ENCODE data around the gene CCDC183.

Gene CCDC183

DNA sequence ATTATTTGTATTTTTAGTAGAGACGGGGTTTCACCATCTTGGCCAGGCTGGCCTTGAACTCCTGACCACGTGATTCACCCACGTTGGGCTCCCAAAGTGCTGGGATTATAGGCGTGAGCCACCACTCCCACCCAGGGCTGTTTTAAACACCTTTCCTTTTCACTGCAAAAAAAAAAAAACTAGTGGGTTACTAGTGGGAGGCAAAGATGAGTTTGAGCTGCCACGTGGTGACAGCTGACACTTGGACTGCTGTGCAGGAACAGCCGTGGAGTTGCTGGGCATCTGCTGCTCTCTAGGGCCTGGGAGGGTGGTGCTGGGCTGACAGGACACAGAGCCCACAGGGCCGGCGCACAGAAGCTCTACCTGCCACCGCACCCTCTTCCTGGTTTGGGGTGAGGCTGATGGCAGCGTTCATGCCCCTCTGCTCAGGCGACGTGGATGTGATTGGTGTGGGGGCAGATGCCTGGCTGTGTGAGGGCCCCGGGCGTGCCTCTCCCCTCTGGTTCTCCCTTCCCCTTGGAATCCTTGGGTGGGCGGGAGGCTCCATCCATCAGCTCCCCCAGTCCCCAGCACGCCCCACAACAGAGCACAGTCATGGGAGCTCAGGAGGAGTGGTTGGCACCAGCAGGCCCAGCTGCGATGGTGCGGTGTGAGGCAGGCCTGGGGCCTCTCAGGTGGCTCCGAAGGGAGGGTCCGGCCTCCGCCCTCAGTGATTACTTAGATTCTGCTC, 28.5 kb downstream of the CCDC183 start:
- no peak overlapping the region for H3K9ac ChIP-seq (ENCODE audit: low read depth, low read length)
- peaks cover 39% of the 10 kb centered on the region for H3K36me3 ChIP-seq (ENCODE audit: control insufficient read depth, insufficient read depth, low read length)
- no peak overlapping the region for H3K4me3 ChIP-seq (ENCODE audit: low read depth, low read length)
- H3K27me3 ChIP-seq (ENCODE audit: control insufficient read depth, insufficient read depth, low read length) = no peaks in the 10 kb centered on the region
- no peaks in the 10 kb centered on the region for H3K9me3 ChIP-seq (ENCODE audit: control insufficient read depth, insufficient read depth, low read length)
- no peaks in the 10 kb centered on the region for H3K4me1 ChIP-seq (ENCODE audit: control insufficient read depth, insufficient read depth, low read length)

DNA sequence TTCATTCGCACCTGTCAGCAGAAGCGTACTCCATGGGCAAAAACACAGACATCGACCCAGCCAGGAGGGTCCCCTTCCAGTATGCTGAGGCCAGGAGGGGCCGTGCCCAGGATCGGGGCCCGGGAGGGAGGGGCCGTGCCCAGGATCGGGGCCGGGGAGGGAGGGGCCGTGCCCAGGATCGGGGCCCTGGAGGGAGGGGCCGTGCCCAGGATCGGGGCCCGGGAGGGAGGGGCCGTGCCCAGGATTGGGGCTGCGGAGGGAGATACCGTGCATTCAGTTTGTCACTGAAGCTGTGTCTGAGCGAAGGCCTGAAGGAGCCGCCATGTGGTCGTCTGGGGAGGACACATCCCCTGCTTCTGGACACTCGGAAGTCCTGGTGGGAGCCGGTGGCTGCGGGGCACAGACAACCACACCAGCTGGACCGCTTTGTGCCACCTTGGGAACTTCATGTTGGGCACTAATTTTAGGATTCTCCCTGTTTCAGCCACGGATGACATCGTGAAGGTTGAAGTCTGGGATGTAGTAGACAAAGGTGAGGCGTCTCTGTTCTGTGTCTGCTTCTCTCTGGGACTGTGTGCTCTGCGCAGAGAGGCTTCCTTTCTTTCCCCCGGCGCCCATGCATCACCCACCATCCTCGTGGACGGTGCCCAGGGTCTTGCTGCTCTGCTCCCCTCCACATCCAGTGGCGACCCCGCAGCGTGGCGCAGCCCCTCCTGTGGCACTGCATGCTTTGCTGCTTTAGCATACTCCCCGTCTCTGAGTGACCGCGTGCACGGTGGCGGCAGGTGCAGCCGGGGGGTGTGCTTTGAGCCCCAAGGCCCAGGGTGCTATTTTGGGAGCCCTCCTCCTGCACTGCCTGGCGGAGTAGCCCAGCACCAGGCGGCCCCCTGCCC, 29.4 kb downstream of the CCDC183 start:
- H3K9ac ChIP-seq (ENCODE audit: low read depth, low read length) = no peak overlapping the region
- peaks cover 48% of the 10 kb centered on the region for H3K36me3 ChIP-seq (ENCODE audit: control insufficient read depth, insufficient read depth, low read length)
- H3K9me3 ChIP-seq (ENCODE audit: control insufficient read depth, insufficient read depth, low read length) = no peaks in the 10 kb centered on the region
- no peak overlapping the region for H3K4me3 ChIP-seq (ENCODE audit: low read depth, low read length)
- H3K27me3 ChIP-seq (ENCODE audit: control insufficient read depth, insufficient read depth, low read length) = no peaks in the 10 kb centered on the region
- H3K4me1 ChIP-seq (ENCODE audit: control insufficient read depth, insufficient read depth, low read length) = no peaks in the 10 kb centered on the region

DNA sequence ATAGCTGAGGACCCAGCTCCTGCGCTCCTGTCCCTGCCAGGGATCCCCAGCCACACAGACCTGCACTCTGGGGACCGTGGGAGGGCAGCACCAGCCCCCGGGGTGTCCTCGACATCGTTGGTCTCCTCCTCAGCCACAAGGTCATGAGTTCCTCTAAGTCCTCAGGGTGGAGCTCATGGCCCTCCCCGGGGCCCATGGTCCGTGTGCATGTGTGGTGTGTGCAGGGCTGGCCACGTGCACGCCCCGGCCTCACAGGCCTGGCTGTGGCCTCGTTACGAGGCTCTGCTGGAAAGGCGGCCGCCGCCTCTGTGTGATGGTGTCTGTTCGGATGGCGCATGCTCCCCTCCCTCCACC, 30.0 kb downstream of the CCDC183 start:
- no peaks in the 10 kb centered on the region for H3K9me3 ChIP-seq (ENCODE audit: control insufficient read depth, insufficient read depth, low read length)
- H3K4me3 ChIP-seq (ENCODE audit: low read depth, low read length) = no peak overlapping the region
- H3K4me1 ChIP-seq (ENCODE audit: control insufficient read depth, insufficient read depth, low read length) = no peaks in the 10 kb centered on the region
- no peak overlapping the region for H3K9ac ChIP-seq (ENCODE audit: low read depth, low read length)
- H3K27me3 ChIP-seq (ENCODE audit: control insufficient read depth, insufficient read depth, low read length) = no peaks in the 10 kb centered on the region
- H3K36me3 ChIP-seq (ENCODE audit: control insufficient read depth, insufficient read depth, low read length) = peaks cover 53% of the 10 kb centered on the region

DNA sequence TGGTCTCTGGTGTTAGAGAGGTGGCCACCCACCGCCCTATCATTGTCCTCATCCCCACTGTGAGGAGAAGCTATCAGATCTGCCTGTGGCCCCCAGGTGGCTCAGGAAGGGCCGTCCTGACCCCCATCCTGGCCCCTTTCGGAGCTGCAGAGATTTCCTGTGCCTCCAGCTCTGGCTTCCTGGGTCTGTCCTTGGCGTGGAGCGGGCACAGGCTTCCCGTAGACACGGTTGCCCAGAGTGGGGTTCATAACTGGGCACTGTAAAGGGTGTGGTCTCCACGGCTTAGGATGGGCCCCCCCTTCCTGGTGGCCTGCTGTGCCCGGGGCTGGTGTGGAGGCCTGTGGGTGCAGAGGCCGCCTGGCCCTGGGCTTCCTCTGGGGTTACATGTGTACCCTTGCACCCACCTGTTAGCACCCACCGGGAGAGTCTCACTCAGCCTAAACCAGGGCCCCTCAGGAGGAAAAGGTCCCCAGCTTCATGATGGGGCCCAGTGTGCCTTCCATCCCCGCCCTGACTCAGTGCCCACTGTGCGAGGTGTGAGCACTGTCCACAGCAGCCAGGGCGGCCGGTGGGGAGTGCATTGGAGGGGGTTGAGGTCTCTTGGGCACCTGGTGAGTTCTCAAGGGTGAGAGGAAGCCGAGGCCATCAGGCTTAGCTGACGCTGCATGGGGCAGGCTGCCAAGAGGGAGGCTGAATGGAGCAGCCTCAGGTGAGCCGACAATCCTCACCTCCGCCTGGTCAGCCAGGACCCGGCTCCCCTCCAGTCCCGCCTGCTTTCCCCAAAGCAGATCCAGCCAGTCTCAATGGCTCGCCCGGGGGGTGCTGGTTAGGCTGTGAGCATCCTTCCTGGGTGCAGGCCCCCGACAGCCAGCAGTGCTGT, 30.8 kb downstream of the CCDC183 start:
- H3K9me3 ChIP-seq (ENCODE audit: control insufficient read depth, insufficient read depth, low read length) = no peaks in the 10 kb centered on the region
- no peaks in the 10 kb centered on the region for H3K4me1 ChIP-seq (ENCODE audit: control insufficient read depth, insufficient read depth, low read length)
- no peak overlapping the region for H3K9ac ChIP-seq (ENCODE audit: low read depth, low read length)
- no peaks in the 10 kb centered on the region for H3K27me3 ChIP-seq (ENCODE audit: control insufficient read depth, insufficient read depth, low read length)
- no peak overlapping the region for H3K4me3 ChIP-seq (ENCODE audit: low read depth, low read length)
- peaks cover 60% of the 10 kb centered on the region for H3K36me3 ChIP-seq (ENCODE audit: control insufficient read depth, insufficient read depth, low read length)

DNA sequence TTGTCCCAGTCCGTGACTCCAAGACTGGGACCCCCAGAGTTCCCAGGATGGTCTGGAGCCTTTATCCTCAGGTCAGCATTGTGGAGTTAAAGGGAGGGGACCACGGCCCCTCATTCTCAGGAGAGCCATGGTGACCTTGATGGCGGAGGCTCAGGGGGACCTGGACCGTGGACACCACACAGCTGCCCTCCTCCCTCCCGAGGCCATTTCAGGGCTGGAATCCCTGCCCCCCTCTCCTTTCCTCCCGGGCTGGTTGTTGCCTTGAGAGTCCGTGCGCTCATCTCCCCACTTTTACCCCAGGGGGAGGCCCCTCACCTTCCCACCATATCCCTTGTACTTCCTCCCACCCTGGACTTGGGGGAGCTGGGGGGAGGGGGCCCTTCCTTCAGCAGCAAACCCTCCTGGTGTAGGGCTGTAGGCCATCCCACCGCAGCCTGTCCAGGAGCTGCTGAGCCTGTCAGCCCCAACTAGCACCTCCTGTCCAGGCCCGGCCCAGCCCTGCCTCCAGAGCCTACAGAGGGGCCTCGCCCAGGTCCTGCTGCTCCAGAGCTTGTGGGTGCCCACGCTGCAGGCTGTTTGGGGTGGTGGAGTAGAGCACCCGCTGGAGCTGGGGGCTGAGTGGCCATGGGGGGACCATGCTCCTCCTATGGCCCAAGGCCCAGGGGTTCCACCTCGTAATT, 31.8 kb downstream of the CCDC183 start:
- H3K36me3 ChIP-seq (ENCODE audit: control insufficient read depth, insufficient read depth, low read length) = peaks cover 65% of the 10 kb centered on the region
- no peak overlapping the region for H3K9ac ChIP-seq (ENCODE audit: low read depth, low read length)

DNA sequence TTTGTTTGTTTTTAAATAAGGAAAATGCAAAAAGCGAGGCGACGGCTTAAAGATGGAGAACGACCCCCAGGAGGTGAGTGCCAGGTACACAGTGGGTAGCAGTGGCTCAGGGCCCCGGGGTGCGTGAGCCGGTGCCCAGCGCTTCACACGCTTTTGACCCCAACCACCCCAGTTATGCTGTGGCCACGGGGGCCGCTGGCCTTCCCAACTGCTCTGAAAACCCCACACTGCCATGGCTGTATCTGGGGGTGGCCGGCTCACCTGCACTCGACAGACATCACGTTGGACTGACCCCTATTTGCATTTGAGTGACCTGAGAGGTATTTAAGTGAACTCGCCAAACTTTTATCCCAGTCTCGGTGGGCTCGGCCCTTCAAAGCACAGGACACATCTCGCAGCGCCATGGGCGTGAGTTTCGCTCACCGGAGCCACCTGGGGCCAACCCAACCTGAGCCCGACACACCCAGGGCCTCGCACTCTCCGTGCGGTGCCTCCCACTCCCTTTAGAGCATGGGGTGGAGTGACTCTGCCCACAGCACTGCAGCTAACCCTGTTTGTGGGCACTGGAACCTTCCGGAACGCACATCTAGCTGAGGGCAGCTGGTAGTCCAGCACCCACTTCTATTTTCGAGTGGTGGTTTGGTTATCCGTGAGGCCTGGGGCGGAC, 32.5 kb downstream of the CCDC183 start:
- H3K4me3 ChIP-seq (ENCODE audit: low read depth, low read length) = no peak overlapping the region
- no peaks in the 10 kb centered on the region for H3K4me1 ChIP-seq (ENCODE audit: control insufficient read depth, insufficient read depth, low read length)
- peaks cover 61% of the 10 kb centered on the region for H3K36me3 ChIP-seq (ENCODE audit: control insufficient read depth, insufficient read depth, low read length)
- no peak overlapping the region for H3K9ac ChIP-seq (ENCODE audit: low read depth, low read length)
- no peaks in the 10 kb centered on the region for H3K27me3 ChIP-seq (ENCODE audit: control insufficient read depth, insufficient read depth, low read length)
- H3K9me3 ChIP-seq (ENCODE audit: control insufficient read depth, insufficient read depth, low read length) = no peaks in the 10 kb centered on the region

More for the DNA sequence above, 31.8 kb downstream of the CCDC183 start:
- Histone ChIP-seq H3K4me3 (ENCODE audit: low read depth, low read length) (no peak overlapping the region), H3K9me3 (ENCODE audit: control insufficient read depth, insufficient read depth, low read length) (no peaks in the 10 kb centered on the region), H3K4me1 (ENCODE audit: control insufficient read depth, insufficient read depth, low read length) (no peaks in the 10 kb centered on the region), H3K27me3 (ENCODE audit: control insufficient read depth, insufficient read depth, low read length) (no peaks in the 10 kb centered on the region)

DNA sequence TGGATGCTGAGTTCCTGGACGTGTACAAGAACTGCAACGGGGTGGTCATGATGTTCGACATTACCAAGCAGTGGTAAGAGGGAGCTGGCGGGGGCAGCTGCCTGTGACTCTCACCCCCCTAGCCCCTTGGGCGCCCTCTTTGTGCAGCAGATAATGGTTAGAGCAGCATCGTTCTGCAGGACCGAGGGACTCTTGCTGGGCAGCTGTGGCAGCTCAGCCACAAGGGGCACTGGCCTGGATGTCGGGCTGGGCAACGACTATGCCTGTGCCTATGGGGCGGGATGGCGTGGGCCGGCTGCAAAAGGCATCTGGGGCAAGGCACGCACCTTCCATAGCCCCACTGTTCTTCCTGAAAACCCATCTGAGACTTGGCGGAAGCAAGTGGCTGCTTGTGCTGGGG, 33.3 kb downstream of the CCDC183 start:
- Histone ChIP-seq H3K4me1 (ENCODE audit: control insufficient read depth, insufficient read depth, low read length) (no peaks in the 10 kb centered on the region), H3K4me3 (ENCODE audit: low read depth, low read length) (no peak overlapping the region), H3K36me3 (ENCODE audit: control insufficient read depth, insufficient read depth, low read length) (peaks cover 58% of the 10 kb centered on the region), H3K9ac (ENCODE audit: low read depth, low read length) (no peak overlapping the region), H3K9me3 (ENCODE audit: control insufficient read depth, insufficient read depth, low read length) (no peaks in the 10 kb centered on the region), H3K27me3 (ENCODE audit: control insufficient read depth, insufficient read depth, low read length) (no peaks in the 10 kb centered on the region)

DNA sequence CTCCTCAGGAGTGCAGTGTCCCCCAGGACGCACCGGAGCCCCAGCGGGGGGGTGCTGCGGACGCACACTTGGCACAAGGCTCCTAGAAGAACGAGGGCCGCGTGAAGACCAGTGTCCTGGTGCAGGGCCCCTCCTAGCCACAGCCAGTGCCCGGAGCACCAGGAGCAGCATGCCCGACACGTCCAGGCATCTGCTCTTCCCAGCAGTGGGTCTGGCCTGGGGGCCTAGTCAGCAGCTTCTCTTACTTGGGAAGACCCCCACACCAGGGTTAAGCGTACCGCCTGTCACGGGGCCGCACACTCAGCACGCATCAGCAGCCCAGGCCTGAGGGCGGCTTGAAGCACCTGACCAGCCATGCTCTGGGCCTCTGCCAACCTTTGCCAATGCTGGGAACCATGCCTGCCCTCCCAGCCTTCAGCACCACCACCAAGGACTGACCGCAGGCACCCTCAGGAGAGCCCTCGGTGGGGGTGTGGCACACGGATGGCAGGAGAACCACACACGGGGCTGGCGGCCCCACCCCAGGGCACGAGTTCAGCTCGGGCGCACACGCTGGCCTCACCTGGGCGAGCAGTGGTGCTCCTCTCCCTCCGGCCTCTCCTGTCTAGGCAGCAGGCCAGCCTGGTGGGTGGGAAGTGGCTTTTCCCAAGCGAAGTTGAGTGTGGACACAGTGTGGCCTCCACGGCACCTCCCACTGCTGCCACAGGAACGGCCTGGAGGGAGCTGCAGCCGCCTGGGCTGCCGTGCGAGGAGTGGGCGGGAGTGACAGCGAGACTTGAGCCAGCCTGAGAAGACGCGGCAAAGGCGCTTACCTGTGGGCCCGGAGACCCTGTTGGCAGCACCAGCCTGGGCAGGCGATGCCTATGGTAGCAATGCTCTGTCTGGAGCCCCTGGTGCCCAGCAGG, 34.1 kb downstream of the CCDC183 start:
- Histone ChIP-seq H3K4me3 (ENCODE audit: low read depth, low read length) (no peak overlapping the region), H3K27me3 (ENCODE audit: control insufficient read depth, insufficient read depth, low read length) (no peaks in the 10 kb centered on the region), H3K9me3 (ENCODE audit: control insufficient read depth, insufficient read depth, low read length) (no peaks in the 10 kb centered on the region), H3K4me1 (ENCODE audit: control insufficient read depth, insufficient read depth, low read length) (no peaks in the 10 kb centered on the region), H3K9ac (ENCODE audit: low read depth, low read length) (no peak overlapping the region), H3K36me3 (ENCODE audit: control insufficient read depth, insufficient read depth, low read length) (peaks cover 54% of the 10 kb centered on the region)

DNA sequence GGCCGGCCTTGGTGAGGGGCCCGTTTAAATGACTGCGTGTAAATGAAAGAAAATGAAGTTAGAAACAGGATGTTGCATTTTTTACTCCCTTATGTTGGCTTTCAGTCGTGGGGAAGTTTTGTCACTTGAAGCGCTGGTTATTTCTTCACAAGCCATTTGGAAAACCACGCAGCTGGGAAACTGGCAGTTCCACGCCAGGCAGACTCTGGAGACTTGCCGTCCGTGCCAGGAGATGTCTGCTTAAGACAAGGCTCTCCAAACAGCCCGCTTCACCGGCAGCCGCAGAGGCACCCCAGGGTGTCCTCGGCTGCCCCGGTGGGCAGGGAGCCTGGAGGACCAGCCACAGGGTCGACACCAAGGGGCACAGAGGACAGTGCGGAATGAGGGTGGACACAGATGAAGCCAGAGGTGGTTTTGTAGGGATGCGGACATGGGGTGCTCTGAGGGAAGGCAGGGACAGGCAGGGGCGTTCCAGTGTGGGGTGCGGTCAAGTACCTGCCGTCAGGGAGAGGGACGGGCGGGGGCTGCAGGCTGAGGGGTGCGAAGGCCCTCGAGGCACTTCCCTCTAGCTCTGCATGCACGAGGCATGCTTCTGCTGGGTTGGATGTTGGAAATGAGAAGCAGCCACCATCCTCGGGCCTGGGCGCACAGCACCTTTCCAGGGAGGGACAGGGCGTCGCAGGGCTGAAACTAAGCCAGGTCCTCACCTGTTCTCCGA, 35.0 kb downstream of the CCDC183 start:
- H3K4me3 ChIP-seq (ENCODE audit: low read depth, low read length) = no peak overlapping the region
- no peaks in the 10 kb centered on the region for H3K27me3 ChIP-seq (ENCODE audit: control insufficient read depth, insufficient read depth, low read length)
- no peak overlapping the region for H3K9ac ChIP-seq (ENCODE audit: low read depth, low read length)
- H3K36me3 ChIP-seq (ENCODE audit: control insufficient read depth, insufficient read depth, low read length) = peaks cover 46% of the 10 kb centered on the region
- H3K4me1 ChIP-seq (ENCODE audit: control insufficient read depth, insufficient read depth, low read length) = no peaks in the 10 kb centered on the region
- no peaks in the 10 kb centered on the region for H3K9me3 ChIP-seq (ENCODE audit: control insufficient read depth, insufficient read depth, low read length)

DNA sequence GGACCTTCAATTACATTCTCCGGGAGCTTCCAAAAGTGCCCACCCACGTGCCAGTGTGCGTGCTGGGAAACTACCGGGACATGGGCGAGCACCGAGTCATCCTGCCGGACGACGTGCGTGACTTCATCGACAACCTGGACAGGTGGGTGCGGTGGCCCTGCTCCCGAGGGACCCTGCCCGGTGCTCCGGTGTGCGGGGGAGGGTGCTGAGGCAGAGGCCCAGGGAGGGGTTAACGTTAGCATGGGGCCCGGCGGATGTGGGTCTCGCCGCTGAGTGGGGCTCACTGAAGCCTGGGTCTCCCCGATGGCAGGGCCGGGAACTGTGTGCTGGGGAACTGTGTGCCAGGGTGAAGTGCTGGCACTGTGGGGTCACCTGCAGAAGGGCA, 35.6 kb downstream of the CCDC183 start:
- H3K4me1 ChIP-seq (ENCODE audit: control insufficient read depth, insufficient read depth, low read length) = no peaks in the 10 kb centered on the region
- H3K9ac ChIP-seq (ENCODE audit: low read depth, low read length) = no peak overlapping the region
- no peaks in the 10 kb centered on the region for H3K9me3 ChIP-seq (ENCODE audit: control insufficient read depth, insufficient read depth, low read length)
- peaks cover 44% of the 10 kb centered on the region for H3K36me3 ChIP-seq (ENCODE audit: control insufficient read depth, insufficient read depth, low read length)
- H3K27me3 ChIP-seq (ENCODE audit: control insufficient read depth, insufficient read depth, low read length) = no peaks in the 10 kb centered on the region
- no peak overlapping the region for H3K4me3 ChIP-seq (ENCODE audit: low read depth, low read length)

All from iPS-15b (cell line).